ENCODE results near the gene CRELD1. TPM values are rescaled to one million over a fixed set of nuclear protein-coding genes. Genes with fewer than 3 reads are reported as not detected.
"Not testable (repeated sequence)": the region's sequence is repeated elsewhere in the genome, so short reads cannot be mapped to it uniquely, and the experiment has no call there.

The CRELD1 gene
- total and polyA plus RNA-seq, 4 donors, result 28.0 to 60.1 (median 41.7) TPM

DNA sequence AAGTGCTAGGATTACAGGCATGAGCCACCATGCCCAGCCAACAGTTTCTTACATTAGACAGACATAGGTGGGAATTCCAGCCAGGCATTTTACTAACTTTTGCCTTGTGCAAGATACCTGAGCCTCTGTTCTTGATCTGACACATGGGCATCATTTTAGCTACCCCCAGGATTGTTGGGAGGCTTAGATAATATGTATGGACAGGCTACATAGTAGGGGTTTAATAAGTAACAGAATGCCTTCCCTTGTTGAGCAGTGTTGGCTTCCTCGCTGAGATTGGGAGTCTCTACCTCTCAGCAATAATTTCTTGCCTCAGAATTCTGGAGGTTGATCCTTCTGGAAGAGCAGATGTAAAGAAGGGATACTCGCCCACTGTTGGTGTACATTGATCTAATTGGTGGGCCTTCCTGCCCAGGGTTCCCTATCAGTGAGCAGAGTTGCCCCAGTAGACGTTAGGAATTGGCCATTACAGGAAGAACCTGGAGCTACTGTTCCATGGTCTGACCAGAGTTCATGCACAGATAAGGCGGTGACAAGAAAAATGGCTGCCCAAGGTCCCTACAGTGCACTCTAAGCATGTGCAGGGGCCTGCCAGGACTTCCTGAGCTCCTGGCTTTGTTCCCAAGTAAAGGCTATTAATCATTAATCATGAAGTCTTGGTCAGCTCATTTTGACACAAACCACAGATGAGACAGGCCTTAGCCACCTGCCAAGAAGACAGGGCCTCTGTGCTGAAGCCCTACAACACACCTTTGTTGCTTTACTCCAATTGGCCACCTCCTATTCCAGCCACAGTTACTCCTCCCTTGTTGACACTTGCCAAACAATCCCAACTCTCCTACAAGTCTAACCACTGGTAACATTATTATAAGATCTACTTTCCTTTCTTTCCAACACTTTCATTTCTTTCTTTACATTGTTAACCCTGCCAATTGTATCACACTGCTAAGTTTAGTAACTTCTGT is 35.9 kb upstream of the CRELD1 start:
- H3K9ac ChIP-seq (ENCODE audit: insufficient read depth in 1 of 2, low read length in 2 of 2), result peak overlapping the region in 1 of 2 donors; percentile 47
- ATAC-seq (ENCODE audit: insufficient read depth, low FRiP score), result peak; percentile 60
- no peak overlapping the region for H3K4me3 ChIP-seq

DNA sequence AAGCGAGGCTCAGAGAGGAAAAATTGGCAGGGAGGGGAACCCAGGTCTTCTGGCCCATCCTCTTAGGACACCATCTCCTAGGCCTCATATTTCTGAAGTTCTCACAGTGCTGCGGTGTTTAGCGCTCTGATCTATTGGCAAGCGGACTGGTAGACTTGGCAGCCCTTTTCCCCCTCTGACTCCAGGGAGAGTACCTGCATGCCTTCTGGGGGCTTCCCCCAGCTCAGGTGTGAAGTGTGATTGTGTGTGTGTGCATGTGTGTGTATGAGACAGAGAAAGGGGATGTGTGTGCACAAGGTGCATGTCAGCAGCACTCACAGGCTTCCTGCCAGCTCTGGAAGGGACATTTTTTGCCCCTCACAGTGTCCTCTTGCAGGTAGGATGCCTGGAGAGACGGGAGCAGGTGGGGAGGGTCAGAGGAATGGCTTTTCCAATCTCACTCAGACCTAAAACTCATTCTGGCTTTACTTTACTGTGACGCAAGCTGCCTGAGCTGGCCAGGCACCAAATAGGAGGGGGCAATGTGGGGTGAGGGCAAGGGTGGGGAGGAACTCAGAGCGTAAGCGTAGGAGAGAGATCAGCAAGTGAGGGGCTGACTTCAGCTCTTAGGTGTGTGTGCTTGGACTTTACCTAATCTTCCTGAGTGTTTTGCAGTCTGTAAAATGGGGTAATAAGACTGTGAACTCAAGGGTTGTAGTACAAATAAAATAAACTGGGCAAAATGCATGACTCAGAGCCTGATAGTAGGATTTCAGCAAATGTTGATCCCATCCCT is 35.0 kb upstream of the CRELD1 start:
- peak overlapping the region in 1 of 2 donors; percentile 40 for H3K9ac ChIP-seq (ENCODE audit: insufficient read depth in 1 of 2, low read length in 2 of 2)
- 60 to 65% methylated on average over 8 of the region's 8 CpGs for WGBS, 2 donors
- no peak overlapping the region for H3K4me3 ChIP-seq

More for the DNA sequence above, 35.9 kb upstream of the CRELD1 start:
- TF ChIP-seq, protein P1, sequence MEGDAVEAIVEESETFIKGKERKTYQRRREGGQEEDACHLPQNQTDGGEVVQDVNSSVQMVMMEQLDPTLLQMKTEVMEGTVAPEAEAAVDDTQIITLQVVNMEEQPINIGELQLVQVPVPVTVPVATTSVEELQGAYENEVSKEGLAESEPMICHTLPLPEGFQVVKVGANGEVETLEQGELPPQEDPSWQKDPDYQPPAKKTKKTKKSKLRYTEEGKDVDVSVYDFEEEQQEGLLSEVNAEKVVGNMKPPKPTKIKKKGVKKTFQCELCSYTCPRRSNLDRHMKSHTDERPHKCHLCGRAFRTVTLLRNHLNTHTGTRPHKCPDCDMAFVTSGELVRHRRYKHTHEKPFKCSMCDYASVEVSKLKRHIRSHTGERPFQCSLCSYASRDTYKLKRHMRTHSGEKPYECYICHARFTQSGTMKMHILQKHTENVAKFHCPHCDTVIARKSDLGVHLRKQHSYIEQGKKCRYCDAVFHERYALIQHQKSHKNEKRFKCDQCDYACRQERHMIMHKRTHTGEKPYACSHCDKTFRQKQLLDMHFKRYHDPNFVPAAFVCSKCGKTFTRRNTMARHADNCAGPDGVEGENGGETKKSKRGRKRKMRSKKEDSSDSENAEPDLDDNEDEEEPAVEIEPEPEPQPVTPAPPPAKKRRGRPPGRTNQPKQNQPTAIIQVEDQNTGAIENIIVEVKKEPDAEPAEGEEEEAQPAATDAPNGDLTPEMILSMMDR (IDR thresholded peaks at IDR 0.05; ENCODE audit: control extremely low read depth, extremely low read depth), result no peak
- peaks cover 4 to 26% (median 14%) of the 10 kb centered on the region in 5 donors for H3K4me1 ChIP-seq (ENCODE audit: control insufficient read depth in 5 of 5, insufficient read depth in 5 of 5, low read length in 5 of 5)
- H3K27ac ChIP-seq (ENCODE audit: low read depth in 1 of 2, low read length in 1 of 2), result peak overlapping the region in 1 of 2 donors; percentile 80
- H3K9me3 ChIP-seq (ENCODE audit: control insufficient read depth in 4 of 4, insufficient read depth in 3 of 4, low read length in 3 of 4), result no peaks in the 10 kb centered on the region
- H3K27me3 ChIP-seq (ENCODE audit: control insufficient read depth in 3 of 3, insufficient read depth in 3 of 3, low read length in 2 of 3), result no peaks in the 10 kb centered on the region
- DNase-seq, result peak in 2 of 3 donors; percentile 74 to 86
- peaks cover 0 to 10% (median 8%) of the 10 kb centered on the region in 4 donors for H3K36me3 ChIP-seq (ENCODE audit: control insufficient read depth in 4 of 4, insufficient read depth in 4 of 4, low read length in 4 of 4)
- WGBS, 2 donors, result 54 to 66% methylated on average over 4 of the region's 4 CpGs

DNA sequence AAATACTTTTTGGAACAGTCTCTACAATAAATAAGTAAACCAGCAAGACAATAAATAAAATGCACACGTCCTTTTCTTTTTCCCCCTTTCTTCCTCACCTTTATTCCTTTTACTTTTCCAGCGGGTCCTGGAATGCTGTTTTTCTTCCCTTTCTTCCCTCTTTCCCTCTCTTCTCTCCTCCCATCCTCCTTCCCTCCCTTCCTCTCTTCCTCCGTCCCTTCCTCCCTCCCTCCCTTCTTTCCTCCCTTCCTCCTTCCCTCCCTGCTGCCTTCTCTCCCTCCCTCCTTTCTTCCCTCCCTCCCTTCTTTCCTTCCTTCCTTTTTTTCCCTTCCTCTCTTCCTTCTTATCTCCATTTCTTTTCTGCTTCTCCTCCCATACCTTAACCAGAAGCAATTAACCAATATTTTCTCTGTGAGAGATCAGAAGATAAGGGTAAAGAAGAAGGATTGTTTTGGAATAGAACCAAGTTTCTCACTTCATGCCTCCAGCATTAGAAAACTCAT is 34.3 kb upstream of the CRELD1 start:
- no peaks in the 10 kb centered on the region for H3K9me3 ChIP-seq (ENCODE audit: control insufficient read depth in 4 of 4, insufficient read depth in 3 of 4, low read length in 3 of 4)
- H3K4me3 ChIP-seq, result no peak overlapping the region
- H3K27me3 ChIP-seq (ENCODE audit: control insufficient read depth in 3 of 3, insufficient read depth in 3 of 3, low read length in 2 of 3), result no peaks in the 10 kb centered on the region
- ATAC-seq (ENCODE audit: insufficient read depth, low FRiP score), result no peak
- H3K36me3 ChIP-seq (ENCODE audit: control insufficient read depth in 4 of 4, insufficient read depth in 4 of 4, low read length in 4 of 4), result peaks cover 0 to 2% (median 0%) of the 10 kb centered on the region in 4 donors
- no peak for DNase-seq
- H3K4me1 ChIP-seq (ENCODE audit: control insufficient read depth in 5 of 5, insufficient read depth in 5 of 5, low read length in 5 of 5), result peaks cover 0 to 26% (median 11%) of the 10 kb centered on the region in 5 donors
- TF ChIP-seq, protein P1 (IDR thresholded peaks at IDR 0.05; ENCODE audit: control extremely low read depth, extremely low read depth), result no peak
- WGBS, 2 donors, result 53 to 59% methylated on average over 3 of the region's 3 CpGs
- H3K9ac ChIP-seq (ENCODE audit: insufficient read depth in 1 of 2, low read length in 2 of 2), result no peak overlapping the region
- H3K27ac ChIP-seq (ENCODE audit: low read depth in 1 of 2, low read length in 1 of 2), result no peak overlapping the region

More for the DNA sequence above, 35.0 kb upstream of the CRELD1 start:
- Histone ChIP-seq H3K27me3 (ENCODE audit: control insufficient read depth in 3 of 3, insufficient read depth in 3 of 3, low read length in 2 of 3) (no peaks in the 10 kb centered on the region), H3K27ac (ENCODE audit: low read depth in 1 of 2, low read length in 1 of 2) (peak overlapping the region in 1 of 2 donors; percentile 72), H3K36me3 (ENCODE audit: control insufficient read depth in 4 of 4, insufficient read depth in 4 of 4, low read length in 4 of 4) (peaks cover 0 to 3% (median under 1%) of the 10 kb centered on the region in 4 donors), H3K9me3 (ENCODE audit: control insufficient read depth in 4 of 4, insufficient read depth in 3 of 4, low read length in 3 of 4) (no peaks in the 10 kb centered on the region), H3K4me1 (ENCODE audit: control insufficient read depth in 5 of 5, insufficient read depth in 5 of 5, low read length in 5 of 5) (peaks cover 2 to 26% (median 11%) of the 10 kb centered on the region in 5 donors)
- DNase-seq, result peak; percentile 52 to 70 (median 53)
- TF ChIP-seq, protein P1 (IDR thresholded peaks at IDR 0.05; ENCODE audit: control extremely low read depth, extremely low read depth), result no peak
- no peak for ATAC-seq (ENCODE audit: insufficient read depth, low FRiP score)

DNA sequence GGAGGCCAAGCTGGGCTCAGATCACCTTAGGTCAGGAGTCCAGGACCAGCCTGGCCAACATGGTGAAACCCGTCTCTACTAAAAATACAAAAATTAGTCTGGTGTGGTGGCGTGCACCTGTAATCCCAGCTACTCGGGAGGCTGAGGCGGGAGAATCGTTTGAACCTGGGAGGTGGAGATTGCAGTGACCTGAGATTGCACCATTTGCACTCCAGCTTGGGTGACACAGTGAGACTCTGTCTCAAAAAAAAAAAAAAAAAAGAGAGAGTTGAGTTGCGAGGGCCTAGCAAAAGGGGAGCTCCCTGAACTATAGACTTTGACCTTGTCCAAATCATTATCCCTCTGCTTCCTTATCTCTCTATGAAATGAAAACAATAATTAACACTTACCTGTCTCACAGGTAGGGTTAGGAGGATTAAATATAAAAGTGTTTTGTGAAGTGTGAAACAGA is 32.6 kb upstream of the CRELD1 start:
- peaks cover 0 to 26% (median 11%) of the 10 kb centered on the region in 5 donors for H3K4me1 ChIP-seq (ENCODE audit: control insufficient read depth in 5 of 5, insufficient read depth in 5 of 5, low read length in 5 of 5)
- H3K9ac ChIP-seq (ENCODE audit: insufficient read depth in 1 of 2, low read length in 2 of 2); DNase-seq; H3K27me3 ChIP-seq (ENCODE audit: control insufficient read depth in 3 of 3, insufficient read depth in 3 of 3, low read length in 2 of 3); H3K4me3 ChIP-seq; H3K27ac ChIP-seq (ENCODE audit: low read depth in 1 of 2, low read length in 1 of 2); H3K36me3 ChIP-seq (ENCODE audit: control insufficient read depth in 4 of 4, insufficient read depth in 4 of 4, low read length in 4 of 4); ATAC-seq (ENCODE audit: insufficient read depth, low FRiP score); H3K9me3 ChIP-seq (ENCODE audit: control insufficient read depth in 4 of 4, insufficient read depth in 3 of 4, low read length in 3 of 4): not testable (repeated sequence)
- WGBS, 2 donors, result 90 to 91% methylated on average over 6 of the region's 6 CpGs

Data from lung (tissue), 12 donors.